ENCODE measurements around the gene ACKR3.

- TF ChIP-seq GATA2 (IDR thresholded peaks at IDR 0.05; ENCODE audit: low read depth, low read length) (no peak), GATA3 (IDR thresholded peaks at IDR 0.05; ENCODE audit: low read depth, low read length) (no peak)
Measured at GRCh38 chr2:236629961-236630872, 60.6 kb downstream of the ACKR3 start.
